K562 (cell line): ENCODE results near the gene VEGFA. TPM values are rescaled to one million over a fixed set of nuclear protein-coding genes. Genes with fewer than 3 reads are reported as not detected.

Experiments used
- ATAC-seq: fragments of 200-7000 bp; cut with Tn5 transposase; 3 replicates; pipeline ENCODE4 v1.9.1; 2020; ENCODE audit warnings: moderate library complexity
- BruUV-seq: library from RNA; stranded (reverse); fragments of 400-500 nt; replicated peaks from 2 replicates; lab custom pipeline; 2021; lab: Mats Ljungman, UMichigan
- CTCF ChIA-PET: fragments of 300-600 bp; formaldehyde crosslinking; extraction: SDS; loops from one replicate; lab custom pipeline; 2021; ENCODE audit warnings: low intra/inter-chr PET ratio; lab: Yijun Ruan, JAX
- POLR2A ChIA-PET: fragments of 300-600, 350-650 bp; sonication (Branson Sonifier 250); formaldehyde crosslinking; extraction: SDS; loops from one replicate; lab custom pipeline; 2021; ENCODE audit warnings: antibody characterized with exemption, inconsistent platforms; lab: Yijun Ruan, JAX
- DNase-seq, 4 experiments: peaks; one replicate each; pipeline versions ENCODE4 v3.0.0 to v3.0.0-alpha.2; 2011 to 2018; ENCODE audit warnings: low spot score in 3 of 4, mixed read lengths in 3 of 4; ENCODE audit errors: extremely low read depth in 1 of 4
- FAIRE-seq: peaks from 2 replicates; lab custom pipeline; 2011; peaks lifted over from hg19 to GRCh38; lab: Jason Lieb, UNC
- H2AFZ ChIP-seq: 2 replicates; pipeline ENCODE4 v1.6.0; 2011; ENCODE audit warnings: low read depth, low read length, control low read depth, inconsistent platforms
- H3K27ac ChIP-seq: fragments of 200-600 bp; 3 replicates; pipeline ENCODE4 v1.8.0; 2011; ENCODE audit warnings: low read depth, mild to moderate bottlenecking, control low read depth, inconsistent platforms, low read length, moderate library complexity, mixed read lengths; ENCODE audit errors: extremely low read depth
- H3K27me3 ChIP-seq, 2 experiments: fragments of 300-600 bp in 1 of 2; 2 replicates in 1 of 2; 3 replicates in 1 of 2; pipeline versions ENCODE4 v1.6.0 to v1.8.0; 2011; ENCODE audit warnings: inconsistent platforms in 2 of 2, low read length in 2 of 2, mild to moderate bottlenecking in 1 of 2, mixed read lengths in 1 of 2, moderate library complexity in 1 of 2; ENCODE audit not compliant: control insufficient read depth in 2 of 2, insufficient read depth in 2 of 2
- H3K36me3 ChIP-seq: fragments of 300-600 bp; 3 replicates; pipeline ENCODE4 v1.8.0; 2011; ENCODE audit warnings: mild to moderate bottlenecking, low read length, inconsistent platforms; ENCODE audit not compliant: control insufficient read depth, insufficient read depth
- H3K4me1 ChIP-seq, 2 experiments: fragments of 200-600 bp in 1 of 2; replicated peaks in 1 of 2; 2 replicates in 1 of 2; 3 replicates in 1 of 2; pipeline versions ENCODE4 v1.5.1 to v1.8.0; 2011; ENCODE audit warnings: inconsistent platforms in 2 of 2, low read length in 2 of 2, mild to moderate bottlenecking in 1 of 2, mixed read lengths in 1 of 2, moderate library complexity in 1 of 2; ENCODE audit not compliant: control insufficient read depth in 2 of 2, insufficient read depth in 2 of 2
- H3K4me2 ChIP-seq: 2 replicates; pipeline ENCODE4 v1.6.1; 2011; ENCODE audit warnings: low read length, control low read depth, inconsistent platforms, mixed read lengths; ENCODE audit not compliant: insufficient read depth
- H3K4me3 ChIP-seq: fragments of 200-600 bp; sonication (generic), shearing (Covaris generic); 2 replicates; pipeline ENCODE4 v1.5.1; 2016; ENCODE audit warnings: control low read depth, inconsistent platforms
- H3K79me2 ChIP-seq: fragments of 200-600 bp; 3 replicates; pipeline ENCODE4 v1.8.0; 2011; ENCODE audit warnings: low read length, inconsistent platforms; ENCODE audit not compliant: control insufficient read depth, insufficient read depth
- H3K9ac ChIP-seq, 2 experiments: 2 replicates each; pipeline versions ENCODE4 v1.6.0 to v1.6.1; 2011; ENCODE audit warnings: low read depth in 2 of 2, low read length in 2 of 2, control low read depth in 1 of 2, inconsistent platforms in 1 of 2, mild to moderate bottlenecking in 1 of 2, mixed read lengths in 1 of 2; ENCODE audit not compliant: insufficient read depth in 1 of 2
- H3K9me1 ChIP-seq: one replicate; pipeline ENCODE4 v1.6.0; 2011; ENCODE audit warnings: inconsistent platforms, mild to moderate bottlenecking, low read length, moderate library complexity; ENCODE audit not compliant: control insufficient read depth, insufficient read depth
- H3K9me3 ChIP-seq: replicated peaks from 2 replicates; pipeline ENCODE4 v1.5.1; 2011; ENCODE audit warnings: low read depth, low read length, inconsistent platforms; ENCODE audit not compliant: control insufficient read depth, insufficient read depth
- H4K20me1 ChIP-seq: replicated peaks from 2 replicates; pipeline ENCODE4 v1.6.1; 2011; ENCODE audit warnings: low read length, inconsistent platforms, mixed read lengths; ENCODE audit not compliant: control insufficient read depth, insufficient read depth
- CREM ChIP-seq: IDR thresholded peaks from 2 replicates; pipeline ENCODE4 v1.6.1; 2014; ENCODE audit warnings: antibody characterized with exemption, low read depth
- EZH2 ChIP-seq: IDR thresholded peaks from 2 replicates; pipeline ENCODE4 v1.6.1; 2012; ENCODE audit warnings: low read depth, mild to moderate bottlenecking, inconsistent platforms, low read length, borderline replicate concordance
- L3MBTL2 ChIP-seq: fragments of 450-650 bp; IDR thresholded peaks from 2 replicates; pipeline ENCODE4 v1.6.1; 2016; ENCODE audit warnings: mild to moderate bottlenecking, moderate library complexity
- MBD1 ChIP-seq: fragments of 250-450 bp; sonication (Bioruptor Pico); IDR thresholded peaks from 2 replicates; pipeline ENCODE4 v1.8.0; 2022; ENCODE audit warnings: inconsistent platforms
- MYC ChIP-seq, 2 experiments: fragments of 250-450 bp in 1 of 2; sonication (Bioruptor Pico) in 1 of 2; IDR thresholded peaks; 2 replicates each; pipeline versions ENCODE4 v1.5.1 to v1.6.1; 2012 to 2021; ENCODE audit warnings: low read depth in 2 of 2, borderline replicate concordance in 1 of 2, improper control_type of control experiment in 1 of 2, low read length in 1 of 2, mild to moderate bottlenecking in 1 of 2, moderate library complexity in 1 of 2
- YBX1 ChIP-seq: fragments of 450-650 bp; IDR thresholded peaks from 2 replicates; pipeline ENCODE4 v1.7.1; 2016; ENCODE audit warnings: mild to moderate bottlenecking
- ZFPM2 ChIP-seq: fragments of 250-450 bp; sonication (Bioruptor Pico); IDR thresholded peaks from 2 replicates; pipeline ENCODE4 v1.5.1; 2022; ENCODE audit warnings: mild to moderate bottlenecking
- ZMIZ1 ChIP-seq, 2 experiments: fragments of 150-350 bp in 1 of 2; IDR thresholded peaks; 2 replicates each; pipeline ENCODE4 v1.6.1; 2012 to 2016; ENCODE audit warnings: low read depth in 2 of 2, low read length in 2 of 2, mild to moderate bottlenecking in 1 of 2, moderate library complexity in 1 of 2
- ZNF165 ChIP-seq: fragments of 250-450 bp; sonication (Bioruptor Pico); IDR thresholded peaks from 2 replicates; pipeline ENCODE4 v1.4.0; 2020; ENCODE audit warnings: borderline replicate concordance
- ZNF589 ChIP-seq: fragments of 200-800 bp; sonication (Bioruptor generic); IDR thresholded peaks from 2 replicates; pipeline ENCODE4 v1.6.1; 2016; ENCODE audit warnings: low read depth, missing genetic modification characterization, missing compliant biosample characterization
- WGBS: fragments of 100-300 bp; shearing (Covaris generic); methylation state at CpG from one replicate; pipeline ENCODE4 v1.1.6; 2016; ENCODE audit warnings: low coverage, mixed read lengths; ENCODE audit not compliant: insufficient coverage; ENCODE audit errors: missing lambda C conversion rate; 5-methylcytosine and 5-hydroxymethylcytosine counted together
- in situ Hi-C: fragments of 300-500 bp; cut with MboI; formaldehyde crosslinking; loops from 4 replicates; pipeline ENCODE4 v1.15.0; 2018; ENCODE audit warnings: inconsistent platforms, mixed read lengths
- intact Hi-C: fragments of 100-400 bp; cut with micrococcal nuclease; formaldehyde crosslinking; loops from 2 replicates; pipeline ENCODE4 v1.14.2; 2022
- polyA plus RNA-seq, 8 experiments: library from polyadenylated mRNA; depleted of rRNA in 4 of 8; stranded (reverse) in 5 of 8; unstranded in 3 of 8; fragments of >200 nt; fragmentation: Nextera tagmentation in 2 of 8; fragmentation: Illumina TruSeq in 1 of 8; extraction: Ambion mirVana in 2 of 8; extraction: Trizol in 1 of 8; gene quantifications; 2 replicates each; pipeline versions ENCODE4 v1.2.1 to v1.2.3, GENCODE V29; 2011 to 2014; ENCODE audit warnings: inconsistent platforms in 1 of 8, missing spikeins in 1 of 8
- total RNA-seq, 7 experiments: library from RNA; depleted of rRNA in 6 of 7; stranded (reverse); fragments of >200 nt in 6 of 7; fragmentation: Illumina TruSeq in 2 of 7; extraction: Trizol in 2 of 7; gene quantifications; 2 replicates each; pipeline versions ENCODE4 v1.2.1 to v1.2.3, GENCODE V29; 2011 to 2021; ENCODE audit warnings: low replicate concordance in 1 of 7

The VEGFA gene
- total and polyA plus RNA-seq, 9 of the 15 experiments (the other 6 are each of a cell fraction or from before 2014, with no cell fraction given) = 14.0 to 271 (median 124) TPM

- DNase-seq (no peak), FAIRE-seq (no peak), ATAC-seq (no peak)
- Histone ChIP-seq H4K20me1 (no peaks in the 10 kb centered on the region), H3K4me2 (no peak overlapping the region), H3K9me3 (no peaks in the 10 kb centered on the region), H3K9me1 (peaks cover 4% of the 10 kb centered on the region), H3K79me2 (no peaks in the 10 kb centered on the region), H3K9ac (peak overlapping the region in 1 of 2 experiments; percentile 46; a peak in 1 of 4 replicates), H3K27me3 (no peaks in the 10 kb centered on the region; a peak in 1 of 5 replicates), H3K27ac (no peak overlapping the region), H3K36me3 (no peaks in the 10 kb centered on the region), H3K4me1 (peaks cover 7 to 16% of the 10 kb centered on the region in 2 experiments; a peak in 4 of 5 replicates), H2AFZ (peak overlapping the region; percentile 61; the same call in 1 of the 2 replicates), H3K4me3 (no peak overlapping the region)
- WGBS = 71% methylated on average over 16 of the region's 16 CpGs
- ChIA-PET CTCF (no interaction called here), POLR2A (interaction anchor here (0.6 to 2.7 kb wide), 13 partner anchors 8 to 330 kb away, joined by 3 to 12 read pairs (median 4); partner anchors contain the start of gene VEGFA)
- in situ Hi-C loops (no loop called here), intact Hi-C loops (no loop called here)
- no TSS peak for BruUV-seq
- TF ChIP-seq ZNF589 (CRISPR knock-in tag) (no peak), ZFPM2 (CRISPR knock-in tag) (no peak), MYC (IDR thresholded peaks at IDR 0.05; ENCODE audit: low read depth, low read length) (no peak), MYC (CRISPR knock-in tag; IDR thresholded peaks at IDR 0.05; ENCODE audit: borderline replicate concordance, low read depth) (no peak), ZMIZ1 (IDR thresholded peaks at IDR 0.05; ENCODE audit: low read depth in 2 of 2, low read length in 2 of 2) (no peak), MBD1 (CRISPR knock-in tag) (no peak), YBX1 (no peak), EZH2 (no peak), L3MBTL2 (no peak), CREM (no peak), ZNF165 (CRISPR knock-in tag) (no peak)
Measured at GRCh38 chr6:43744931-43745727, 24.9 kb upstream of the VEGFA start.
